ENCODE data around the gene COPG2. TPM values are rescaled to one million over a fixed set of nuclear protein-coding genes. Genes with fewer than 3 reads are reported as not detected.
A peak's percentile ranks its signal among the peaks of the same experiment; 100 is the strongest.

Gene COPG2
- total RNA-seq, 1 donor from 2014 or later = 167 TPM

DNA sequence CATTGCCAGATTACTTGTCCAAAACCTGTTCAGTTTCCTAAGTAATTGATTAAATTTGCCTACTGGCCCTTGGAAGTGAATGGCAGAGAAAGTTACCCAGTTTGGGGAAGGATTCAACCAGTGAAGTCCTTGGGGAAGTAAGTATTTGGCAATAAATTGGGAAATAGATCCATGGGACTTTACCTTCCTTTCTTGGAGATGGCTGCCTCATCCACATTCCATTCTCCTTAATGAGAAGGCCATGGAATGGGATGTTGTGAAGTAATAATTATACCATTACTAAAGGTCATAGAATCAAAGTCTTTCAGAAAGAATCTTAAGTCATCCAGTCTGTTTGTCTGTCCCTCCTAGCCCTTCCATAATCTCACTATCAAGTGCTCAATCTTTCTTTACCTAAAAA is 4.5 kb upstream of the COPG2 start:
- Mint-ChIP-seq H3K4me3 (no peak overlapping the region), H3K9me3 (no peaks in the 10 kb centered on the region), H3K27me3 (ENCODE audit: insufficient read depth, low read depth) (no peaks in the 10 kb centered on the region), H3K36me3 (no peaks in the 10 kb centered on the region), H3K4me1 (peaks cover 9% of the 10 kb centered on the region), H3K27ac (no peak overlapping the region)
- Histone ChIP-seq H3K4me2 (no peak overlapping the region), H3K9ac (no peak overlapping the region), H3F3A (ENCODE audit: low read depth) (no peaks in the 10 kb centered on the region), H4K20me1 (ENCODE audit: low read depth) (no peaks in the 10 kb centered on the region), H3K9me3 (ENCODE audit: low read depth) (no peaks in the 10 kb centered on the region), H2AFZ (replicated peaks) (no peak overlapping the region), H3K27ac (no peak overlapping the region), H3K36me3 (no peaks in the 10 kb centered on the region), H3K79me2 (ENCODE audit: low read depth) (no peaks in the 10 kb centered on the region), H3K4me1 (peaks cover 5% of the 10 kb centered on the region), H3K27me3 (peaks cover 10% of the 10 kb centered on the region), H3K4me3 (no peak overlapping the region)
- DNase-seq (ENCODE audit: low spot score) = no peak
- TF ChIP-seq EZH2 (IDR thresholded peaks at IDR 0.05) (no peak), EZH2phosphoT487 (IDR thresholded peaks at IDR 0.05) (no peak), CTCF (IDR thresholded peaks at IDR 0.05) (no peak)

GRCh38 chr7:130672146-130672545 is 3.6 kb upstream of the COPG2 start:
- Histone ChIP-seq H3K79me2 (ENCODE audit: low read depth) (peaks cover 9% of the 10 kb centered on the region), H3K4me1 (peaks cover 10% of the 10 kb centered on the region), H3K27me3 (peaks cover 10% of the 10 kb centered on the region), H4K20me1 (ENCODE audit: low read depth) (no peaks in the 10 kb centered on the region), H3K9ac (no peak overlapping the region), H3K4me3 (no peak overlapping the region), H2AFZ (replicated peaks) (no peak overlapping the region), H3K36me3 (no peaks in the 10 kb centered on the region), H3K4me2 (no peak overlapping the region), H3K27ac (no peak overlapping the region), H3F3A (ENCODE audit: low read depth) (no peaks in the 10 kb centered on the region), H3K9me3 (ENCODE audit: low read depth) (no peaks in the 10 kb centered on the region)
- Mint-ChIP-seq H3K9me3 (no peaks in the 10 kb centered on the region), H3K36me3 (no peaks in the 10 kb centered on the region), H3K4me3 (no peak overlapping the region), H3K27me3 (ENCODE audit: insufficient read depth, low read depth) (no peaks in the 10 kb centered on the region), H3K4me1 (peaks cover 16% of the 10 kb centered on the region), H3K27ac (no peak overlapping the region)
- DNase-seq (ENCODE audit: low spot score) = no peak
- TF ChIP-seq EZH2phosphoT487 (IDR thresholded peaks at IDR 0.05) (no peak), CTCF (IDR thresholded peaks at IDR 0.05) (no peak), EZH2 (IDR thresholded peaks at IDR 0.05) (no peak)

DNA sequence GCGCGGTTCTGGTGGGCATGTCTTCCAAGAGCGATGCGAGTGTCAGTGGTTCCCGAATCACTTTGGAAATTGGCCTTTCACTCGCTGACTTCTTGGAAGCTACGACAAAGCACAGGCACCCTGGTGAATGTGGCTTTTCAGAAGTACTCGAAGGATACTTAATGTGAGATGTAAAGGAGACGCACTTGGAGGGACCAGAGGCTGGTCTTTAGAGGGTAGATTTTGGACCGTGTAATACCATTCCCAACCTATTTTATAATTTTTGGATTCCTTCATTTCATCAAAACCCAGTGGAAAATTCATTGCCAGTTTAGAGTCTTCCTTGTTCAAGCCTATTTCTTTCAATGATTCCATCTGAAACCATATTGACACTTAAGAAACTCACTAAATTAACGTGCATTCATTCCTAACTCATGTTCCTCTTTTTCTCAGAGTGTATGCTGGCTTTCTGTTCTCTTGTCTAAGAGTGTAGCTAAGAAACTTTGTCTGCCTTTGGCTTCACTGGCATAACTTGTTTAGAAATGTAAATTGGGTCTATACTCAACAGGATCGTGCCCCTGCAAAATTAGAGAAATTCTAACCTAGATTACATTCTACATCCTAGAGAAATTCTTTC is 645 bp upstream of the COPG2 start:
- H3K4me3 Mint-ChIP-seq = peak overlapping the region; percentile 93
- Histone ChIP-seq H3K27me3 (peaks cover 10% of the 10 kb centered on the region), H3K4me1 (peaks cover 13% of the 10 kb centered on the region), H3F3A (ENCODE audit: low read depth) (no peaks in the 10 kb centered on the region), H4K20me1 (ENCODE audit: low read depth) (no peaks in the 10 kb centered on the region), H3K9ac (no peak overlapping the region), H3K4me3 (peak overlapping the region; percentile 74), H3K9me3 (ENCODE audit: low read depth) (no peaks in the 10 kb centered on the region), H3K27ac (no peak overlapping the region), H3K36me3 (peaks cover 20% of the 10 kb centered on the region), H2AFZ (replicated peaks) (peak overlapping the region; percentile 98), H3K4me2 (peak overlapping the region; percentile 77), H3K79me2 (ENCODE audit: low read depth) (peaks cover 22% of the 10 kb centered on the region)
- peaks cover 7% of the 10 kb centered on the region for H3K36me3 Mint-ChIP-seq
- no peak for DNase-seq (ENCODE audit: low spot score)
- peaks cover 18% of the 10 kb centered on the region for H3K4me1 Mint-ChIP-seq
- no peaks in the 10 kb centered on the region for H3K9me3 Mint-ChIP-seq
- H3K27ac Mint-ChIP-seq = no peak overlapping the region
- TF ChIP-seq CTCF (IDR thresholded peaks at IDR 0.05) = no peak
- no peak for TF ChIP-seq EZH2phosphoT487 (IDR thresholded peaks at IDR 0.05)
- TF ChIP-seq EZH2 (IDR thresholded peaks at IDR 0.05) = no peak
- no peaks in the 10 kb centered on the region for H3K27me3 Mint-ChIP-seq (ENCODE audit: insufficient read depth, low read depth)
